Kidney (tissue), 14 donors: ENCODE data around the gene SLFN11. TPM values are rescaled to one million over a fixed set of nuclear protein-coding genes. Genes with fewer than 3 reads are reported as not detected.
"Not testable (repeated sequence)": the region's sequence is repeated elsewhere in the genome, so short reads cannot be mapped to it uniquely, and the experiment has no call there.

Experiments
- DNase-seq, 5 donors: peaks; one replicate each; pipeline ENCODE4 v3.0.0-alpha.2; 2013 to 2020
- FAIRE-seq: peaks from 2 replicates; lab custom pipeline; 2012; peaks lifted over from hg19 to GRCh38; lab: Jason Lieb, UNC
- H3K27ac ChIP-seq, 2 donors: one replicate each; pipeline ENCODE4 v1.7.0; 2013; ENCODE audit warnings: low read depth in 2 of 2, low read length in 2 of 2, inconsistent platforms in 1 of 2
- H3K27me3 ChIP-seq: one replicate; pipeline ENCODE4 v1.7.1; 2013; ENCODE audit warnings: low read length, inconsistent platforms; ENCODE audit not compliant: control insufficient read depth, insufficient read depth
- H3K36me3 ChIP-seq, 3 donors: one replicate each; pipeline versions ENCODE4 v1.7.0 to v1.7.1; 2013; ENCODE audit warnings: low read length in 3 of 3, control low read depth in 1 of 3, inconsistent platforms in 1 of 3; ENCODE audit not compliant: insufficient read depth in 3 of 3, control insufficient read depth in 2 of 3
- H3K4me1 ChIP-seq, 3 donors: one replicate each; pipeline versions ENCODE4 v1.7.0 to v1.7.1; 2013; ENCODE audit warnings: low read length in 3 of 3, inconsistent platforms in 1 of 3, low read depth in 1 of 3; ENCODE audit not compliant: control insufficient read depth in 2 of 3, insufficient read depth in 2 of 3
- H3K4me3 ChIP-seq, 3 donors: one replicate each; pipeline versions ENCODE4 v1.7.0 to v1.8.1; 2013; ENCODE audit warnings: low read length in 3 of 3, control low read depth in 1 of 3, inconsistent platforms in 1 of 3
- H3K9ac ChIP-seq, 3 donors: one replicate each; pipeline versions ENCODE4 v1.7.0 to v1.7.1; 2013; ENCODE audit warnings: low read length in 3 of 3, control low read depth in 1 of 3, inconsistent platforms in 1 of 3
- H3K9me3 ChIP-seq, 3 donors: one replicate each; pipeline versions ENCODE4 v1.7.0 to v1.7.1; 2013; ENCODE audit warnings: low read length in 3 of 3, control low read depth in 1 of 3, inconsistent platforms in 1 of 3; ENCODE audit not compliant: control insufficient read depth in 2 of 3, insufficient read depth in 1 of 3
- intact Hi-C: fragments of 100-400 bp; cut with DNase I; formaldehyde crosslinking; loops from one replicate; pipeline ENCODE4 v1.11.1; 2022
- polyA plus RNA-seq: library from polyadenylated mRNA; stranded (reverse); fragments of 350-450 nt; fragmentation: Illumina TruSeq; extraction: RNeasy Lipid Tissue Mini Kit (QIAGEN cat#74804); gene quantifications from one replicate; pipeline ENCODE4 v1.2.3, GENCODE V29; 2014; ENCODE audit warnings: low read depth, low replicate concordance; ENCODE audit not compliant: insufficient read depth
- total RNA-seq: library from RNA; stranded (reverse); fragmentation: NEBNext Ultra II Directional; extraction: Animal tissue kit (Norgen Biotek cat#: 25700); gene quantifications from one replicate; pipeline ENCODE4 v1.2.1, GENCODE V29; 2021
- TF ChIP-seq, protein P1 (sequence below): IDR thresholded peaks from 3 replicates; pipeline ENCODE4 v1.5.1; 2012; ENCODE audit warnings: mild to moderate bottlenecking, moderate library complexity, borderline replicate concordance; ENCODE audit not compliant: insufficient read depth; ENCODE audit errors: extremely low read depth
- donor health status: control.
- donor health status: control.
- donor health status: control.
- donor health status: control.
- donor health status: control.
- donor health status: DM: yes; HTN: yes; CAD: no.
- donor health status: Normal renal cell carcinoma (clear cell type).

SLFN11 gene
- total and polyA plus RNA-seq, 2 donors from 2014 or later, result 4.0 to 31.9 TPM

DNA sequence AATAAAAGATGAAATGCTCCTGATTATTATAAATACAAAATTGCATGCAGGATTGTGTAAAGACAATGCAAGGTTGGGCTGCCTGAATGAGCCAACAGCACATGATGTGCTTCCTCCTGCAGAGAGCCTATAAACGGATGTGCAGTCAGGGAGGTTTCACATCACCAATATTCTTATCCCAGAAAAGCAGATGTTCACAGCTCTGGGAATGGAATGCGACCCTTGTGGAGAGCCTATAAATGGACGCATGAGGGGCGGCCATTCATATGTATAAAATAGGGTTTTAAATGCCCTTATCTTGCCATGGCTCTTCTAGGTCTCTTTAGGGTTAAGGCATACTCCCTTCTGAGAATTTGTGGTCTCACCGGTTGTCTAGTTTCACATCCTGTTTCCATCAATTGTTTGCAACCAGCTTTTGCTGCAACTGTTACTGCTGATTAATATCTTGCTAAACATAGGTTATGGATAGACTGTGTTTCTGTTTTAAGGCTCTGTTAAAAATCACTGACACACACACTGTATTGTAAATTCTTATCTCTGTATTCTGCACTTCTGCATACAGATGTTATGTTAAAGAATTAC is 31.9 kb downstream of the SLFN11 start:
- H3K36me3 ChIP-seq, result no peaks in the 10 kb centered on the region
- H3K27me3 ChIP-seq, result peaks cover 19% of the 10 kb centered on the region
- no peak overlapping the region for H3K27ac ChIP-seq
- H3K9ac ChIP-seq, result no peak overlapping the region
- TF ChIP-seq, protein P1, sequence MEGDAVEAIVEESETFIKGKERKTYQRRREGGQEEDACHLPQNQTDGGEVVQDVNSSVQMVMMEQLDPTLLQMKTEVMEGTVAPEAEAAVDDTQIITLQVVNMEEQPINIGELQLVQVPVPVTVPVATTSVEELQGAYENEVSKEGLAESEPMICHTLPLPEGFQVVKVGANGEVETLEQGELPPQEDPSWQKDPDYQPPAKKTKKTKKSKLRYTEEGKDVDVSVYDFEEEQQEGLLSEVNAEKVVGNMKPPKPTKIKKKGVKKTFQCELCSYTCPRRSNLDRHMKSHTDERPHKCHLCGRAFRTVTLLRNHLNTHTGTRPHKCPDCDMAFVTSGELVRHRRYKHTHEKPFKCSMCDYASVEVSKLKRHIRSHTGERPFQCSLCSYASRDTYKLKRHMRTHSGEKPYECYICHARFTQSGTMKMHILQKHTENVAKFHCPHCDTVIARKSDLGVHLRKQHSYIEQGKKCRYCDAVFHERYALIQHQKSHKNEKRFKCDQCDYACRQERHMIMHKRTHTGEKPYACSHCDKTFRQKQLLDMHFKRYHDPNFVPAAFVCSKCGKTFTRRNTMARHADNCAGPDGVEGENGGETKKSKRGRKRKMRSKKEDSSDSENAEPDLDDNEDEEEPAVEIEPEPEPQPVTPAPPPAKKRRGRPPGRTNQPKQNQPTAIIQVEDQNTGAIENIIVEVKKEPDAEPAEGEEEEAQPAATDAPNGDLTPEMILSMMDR, result no peak
- no peaks in the 10 kb centered on the region for H3K4me1 ChIP-seq
- FAIRE-seq (no peak), DNase-seq (no peak)
- peaks cover 0 to 2% (median 0%) of the 10 kb centered on the region in 3 donors for H3K9me3 ChIP-seq
- intact Hi-C loops, result no loop called here
- no peak overlapping the region for H3K4me3 ChIP-seq

DNA sequence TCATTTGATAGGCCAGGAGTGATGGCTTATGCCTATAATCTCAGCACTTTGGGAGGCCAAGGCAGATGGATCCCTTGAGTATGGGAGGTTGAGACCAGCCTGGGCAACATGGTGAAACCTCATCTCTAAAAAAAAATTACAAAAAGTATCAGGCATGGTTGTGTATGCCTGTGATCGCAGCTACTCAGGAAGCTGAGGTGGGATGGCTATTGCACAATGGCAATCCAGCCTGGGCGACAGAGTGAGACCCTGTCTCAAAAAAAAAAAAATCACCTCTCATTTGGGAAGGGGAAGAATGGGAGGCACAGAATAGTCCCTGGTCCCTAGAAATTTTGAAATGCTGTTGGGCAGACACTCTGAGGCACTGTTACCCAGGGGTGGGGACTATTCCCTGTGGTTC is 35.2 kb downstream of the SLFN11 start:
- Histone ChIP-seq H3K9me3 (peaks cover 0 to 2% (median 0%) of the 10 kb centered on the region in 3 donors), H3K4me1 (no peaks in the 10 kb centered on the region), H3K27ac (no peak overlapping the region), H3K36me3 (no peaks in the 10 kb centered on the region), H3K4me3 (no peak overlapping the region), H3K27me3 (no peaks in the 10 kb centered on the region), H3K9ac (no peak overlapping the region)
- TF ChIP-seq, protein P1, result no peak
- intact Hi-C loops, result no loop called here
- FAIRE-seq, result no peak
- DNase-seq, result no peak

DNA sequence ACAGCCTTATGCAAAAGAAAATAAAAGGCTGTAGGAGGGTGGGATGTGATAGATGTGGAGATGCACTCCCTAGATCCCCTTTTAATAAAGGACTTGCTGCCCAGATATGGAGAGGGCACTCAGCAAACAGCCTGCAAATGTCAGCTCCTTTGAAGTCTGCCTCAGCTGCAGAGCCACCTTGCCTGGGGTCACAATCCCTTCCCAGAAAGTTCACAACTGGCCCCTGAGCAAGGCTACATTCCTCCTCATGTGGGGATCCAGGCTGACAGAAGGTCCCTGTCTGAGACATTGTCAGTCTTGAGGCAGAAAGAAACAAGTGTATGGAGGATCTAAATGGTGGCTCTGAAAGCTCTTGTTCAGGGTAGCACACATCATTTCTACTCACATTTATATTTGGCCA is 36.1 kb downstream of the SLFN11 start:
- Histone ChIP-seq H3K36me3 (no peaks in the 10 kb centered on the region), H3K27me3 (no peaks in the 10 kb centered on the region), H3K4me3 (no peak overlapping the region), H3K9ac (no peak overlapping the region), H3K27ac (no peak overlapping the region), H3K4me1 (no peaks in the 10 kb centered on the region), H3K9me3 (peaks cover 0 to 2% (median 0%) of the 10 kb centered on the region in 3 donors)
- TF ChIP-seq, protein P1, result no peak
- no peak for FAIRE-seq
- DNase-seq, result no peak
- intact Hi-C loops, result no loop called here

DNA sequence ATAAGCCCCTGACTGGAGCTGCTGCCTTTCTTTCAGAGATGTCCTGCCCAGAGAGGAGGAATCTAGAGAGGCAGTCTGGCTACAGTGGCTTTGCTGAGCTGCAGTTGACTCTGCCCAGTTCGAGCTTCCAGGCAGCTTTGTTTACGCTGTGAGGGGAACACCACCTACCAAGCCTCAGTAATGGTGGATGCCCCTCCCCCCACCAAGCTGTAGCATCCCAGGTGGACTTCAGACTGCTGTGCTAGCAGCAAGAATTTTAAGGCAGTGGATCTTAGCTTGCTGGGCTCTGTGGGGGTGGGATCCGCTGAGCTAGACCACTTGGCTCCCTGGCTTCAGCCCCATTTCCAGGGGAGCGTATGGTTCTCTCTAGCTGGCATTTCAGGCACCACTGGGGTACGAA is 39.8 kb downstream of the SLFN11 start:
- H3K9ac ChIP-seq, FAIRE-seq, H3K27me3 ChIP-seq, H3K4me3 ChIP-seq, H3K4me1 ChIP-seq, H3K27ac ChIP-seq, DNase-seq, intact Hi-C loops, H3K9me3 ChIP-seq, H3K36me3 ChIP-seq: not testable (repeated sequence)
